ENCODE data around the gene RAB9A. TPM values are rescaled to one million over a fixed set of nuclear protein-coding genes. Genes with fewer than 3 reads are reported as not detected.

Gene RAB9A
- total RNA-seq, 1 donor from 2014 or later: 34.2 TPM

DNA sequence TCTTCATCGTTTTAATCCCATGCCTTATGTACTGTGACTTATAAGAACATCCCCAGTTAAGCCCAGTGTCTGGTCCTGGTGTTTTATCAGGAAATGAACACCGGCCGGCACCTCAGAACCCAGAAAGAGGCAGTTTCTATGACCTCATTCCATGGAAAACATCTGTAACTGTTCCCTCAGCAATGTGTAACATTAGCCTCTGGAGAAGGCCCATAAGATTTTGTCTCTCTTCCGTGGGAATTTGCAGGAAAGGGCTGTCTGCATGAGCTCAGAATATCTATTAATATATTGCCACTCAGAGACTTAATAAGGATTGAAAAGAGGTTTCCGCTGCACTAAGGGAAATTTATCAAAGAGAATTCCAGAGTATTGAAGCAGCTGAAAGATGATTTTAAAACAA lies 39.1 kb upstream of the RAB9A start:
- H3K36me3 Mint-ChIP-seq (ENCODE audit: low read depth, unreplicated experiment): no peaks in the 10 kb centered on the region
- H3K4me1 Mint-ChIP-seq (ENCODE audit: low read depth, unreplicated experiment): peaks cover 19% of the 10 kb centered on the region
- no peak overlapping the region for H3K9ac ChIP-seq (ENCODE audit: low read length)
- no peaks in the 10 kb centered on the region for H3K9me3 ChIP-seq (ENCODE audit: insufficient read depth, low read depth, low read length)
- H3K4me3 Mint-ChIP-seq (ENCODE audit: unreplicated experiment): no peak overlapping the region
- H3K4me2 ChIP-seq (ENCODE audit: low read length): no peak overlapping the region
- no peak overlapping the region for H3K27ac Mint-ChIP-seq (ENCODE audit: unreplicated experiment)
- H4K20me1 ChIP-seq (ENCODE audit: insufficient read depth, low read length): no peaks in the 10 kb centered on the region
- H2AFZ ChIP-seq (ENCODE audit: low read depth, low read length): no peak overlapping the region
- DNase-seq (ENCODE audit: low read depth) (peak; percentile 72), FAIRE-seq (peak; percentile 91)
- H3K27ac ChIP-seq (ENCODE audit: low read depth, low read length): peak overlapping the region; percentile 6
- peaks cover 4% of the 10 kb centered on the region for H3K4me1 ChIP-seq (ENCODE audit: insufficient read depth, low read length)
- H3K79me2 ChIP-seq (ENCODE audit: insufficient read depth, low read length): no peaks in the 10 kb centered on the region
- H3K27me3 ChIP-seq (ENCODE audit: insufficient read depth, low read length): no peaks in the 10 kb centered on the region
- TF ChIP-seq, protein P1, sequence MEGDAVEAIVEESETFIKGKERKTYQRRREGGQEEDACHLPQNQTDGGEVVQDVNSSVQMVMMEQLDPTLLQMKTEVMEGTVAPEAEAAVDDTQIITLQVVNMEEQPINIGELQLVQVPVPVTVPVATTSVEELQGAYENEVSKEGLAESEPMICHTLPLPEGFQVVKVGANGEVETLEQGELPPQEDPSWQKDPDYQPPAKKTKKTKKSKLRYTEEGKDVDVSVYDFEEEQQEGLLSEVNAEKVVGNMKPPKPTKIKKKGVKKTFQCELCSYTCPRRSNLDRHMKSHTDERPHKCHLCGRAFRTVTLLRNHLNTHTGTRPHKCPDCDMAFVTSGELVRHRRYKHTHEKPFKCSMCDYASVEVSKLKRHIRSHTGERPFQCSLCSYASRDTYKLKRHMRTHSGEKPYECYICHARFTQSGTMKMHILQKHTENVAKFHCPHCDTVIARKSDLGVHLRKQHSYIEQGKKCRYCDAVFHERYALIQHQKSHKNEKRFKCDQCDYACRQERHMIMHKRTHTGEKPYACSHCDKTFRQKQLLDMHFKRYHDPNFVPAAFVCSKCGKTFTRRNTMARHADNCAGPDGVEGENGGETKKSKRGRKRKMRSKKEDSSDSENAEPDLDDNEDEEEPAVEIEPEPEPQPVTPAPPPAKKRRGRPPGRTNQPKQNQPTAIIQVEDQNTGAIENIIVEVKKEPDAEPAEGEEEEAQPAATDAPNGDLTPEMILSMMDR (IDR thresholded peaks at IDR 0.05; ENCODE audit: insufficient read depth, low read depth, low read length): no peak
- no peak for TF ChIP-seq EZH2 (IDR thresholded peaks at IDR 0.05; ENCODE audit: insufficient read depth, low read length)
- no peaks in the 10 kb centered on the region for H3K9me3 Mint-ChIP-seq (ENCODE audit: unreplicated experiment)
- H3K36me3 ChIP-seq (ENCODE audit: insufficient read depth, low read length): no peaks in the 10 kb centered on the region
- no peak overlapping the region for H3K4me3 ChIP-seq (ENCODE audit: insufficient read depth, low read depth, low read length)
- no peaks in the 10 kb centered on the region for H3K27me3 Mint-ChIP-seq (ENCODE audit: low read depth, unreplicated experiment)

DNA sequence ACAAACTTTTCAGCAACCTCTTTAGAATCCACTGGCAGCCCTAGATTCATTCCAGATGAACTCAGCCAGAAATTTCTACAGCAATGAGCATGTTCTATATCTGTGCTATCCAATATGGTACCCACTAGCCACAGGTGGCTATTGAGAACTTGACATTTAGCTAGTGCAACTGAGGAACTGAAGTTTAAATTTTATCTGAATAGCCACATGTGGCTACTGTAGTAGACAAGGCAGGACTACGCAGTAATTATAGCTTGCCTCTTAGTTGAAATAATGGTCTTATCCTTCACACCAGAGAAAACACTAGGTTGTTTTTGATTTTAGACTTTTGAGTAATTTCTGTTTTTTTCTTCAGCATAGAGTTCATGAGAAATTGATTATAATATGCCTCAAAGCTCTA lies 38.6 kb upstream of the RAB9A start:
- DNase-seq (ENCODE audit: low read depth) (no peak), FAIRE-seq (no peak)
- Histone ChIP-seq H3K36me3 (ENCODE audit: insufficient read depth, low read length) (no peaks in the 10 kb centered on the region), H3K27me3 (ENCODE audit: insufficient read depth, low read length) (no peaks in the 10 kb centered on the region), H2AFZ (ENCODE audit: low read depth, low read length) (no peak overlapping the region), H3K4me2 (ENCODE audit: low read length) (no peak overlapping the region), H3K4me3 (ENCODE audit: insufficient read depth, low read depth, low read length) (no peak overlapping the region), H3K27ac (ENCODE audit: low read depth, low read length) (no peak overlapping the region), H3K4me1 (ENCODE audit: insufficient read depth, low read length) (peaks cover 4% of the 10 kb centered on the region), H3K9ac (ENCODE audit: low read length) (no peak overlapping the region), H4K20me1 (ENCODE audit: insufficient read depth, low read length) (no peaks in the 10 kb centered on the region), H3K9me3 (ENCODE audit: insufficient read depth, low read depth, low read length) (no peaks in the 10 kb centered on the region), H3K79me2 (ENCODE audit: insufficient read depth, low read length) (no peaks in the 10 kb centered on the region)
- TF ChIP-seq, protein P1 (IDR thresholded peaks at IDR 0.05; ENCODE audit: insufficient read depth, low read depth, low read length): no peak
- no peak for TF ChIP-seq EZH2 (IDR thresholded peaks at IDR 0.05; ENCODE audit: insufficient read depth, low read length)
- H3K9me3 Mint-ChIP-seq (ENCODE audit: unreplicated experiment): no peaks in the 10 kb centered on the region
- no peaks in the 10 kb centered on the region for H3K36me3 Mint-ChIP-seq (ENCODE audit: low read depth, unreplicated experiment)
- no peak overlapping the region for H3K4me3 Mint-ChIP-seq (ENCODE audit: unreplicated experiment)
- peaks cover 19% of the 10 kb centered on the region for H3K4me1 Mint-ChIP-seq (ENCODE audit: low read depth, unreplicated experiment)
- H3K27ac Mint-ChIP-seq (ENCODE audit: unreplicated experiment): no peak overlapping the region
- no peaks in the 10 kb centered on the region for H3K27me3 Mint-ChIP-seq (ENCODE audit: low read depth, unreplicated experiment)

DNA sequence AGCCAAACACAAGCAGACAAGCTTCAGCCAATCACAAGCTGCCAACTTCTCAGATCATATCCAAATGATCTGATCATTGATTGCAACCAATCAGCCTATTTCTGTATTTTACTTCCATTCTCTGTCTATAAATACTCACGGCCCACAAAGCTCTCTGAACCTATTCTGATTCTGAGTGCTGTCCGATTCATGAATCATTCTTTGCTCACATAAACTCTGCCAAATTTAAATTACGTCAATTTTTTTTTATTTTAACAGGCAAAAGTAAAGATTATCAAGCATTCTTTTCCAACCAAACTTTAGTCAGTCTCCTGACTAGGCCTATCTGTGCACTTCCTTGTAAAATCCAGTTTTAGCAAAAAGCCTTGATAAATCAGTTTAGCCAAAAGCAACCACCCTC lies 37.8 kb upstream of the RAB9A start:
- DNase-seq (ENCODE audit: low read depth) (peak; percentile 61), FAIRE-seq (peak; percentile 84)
- Histone ChIP-seq H3K36me3 (ENCODE audit: insufficient read depth, low read length) (no peaks in the 10 kb centered on the region), H3K9me3 (ENCODE audit: insufficient read depth, low read depth, low read length) (no peaks in the 10 kb centered on the region), H3K27me3 (ENCODE audit: insufficient read depth, low read length) (no peaks in the 10 kb centered on the region), H3K27ac (ENCODE audit: low read depth, low read length) (peak overlapping the region; percentile 97), H3K4me1 (ENCODE audit: insufficient read depth, low read length) (peaks cover 4% of the 10 kb centered on the region), H4K20me1 (ENCODE audit: insufficient read depth, low read length) (no peaks in the 10 kb centered on the region), H3K4me3 (ENCODE audit: insufficient read depth, low read depth, low read length) (no peak overlapping the region), H2AFZ (ENCODE audit: low read depth, low read length) (no peak overlapping the region), H3K9ac (ENCODE audit: low read length) (no peak overlapping the region), H3K4me2 (ENCODE audit: low read length) (no peak overlapping the region), H3K79me2 (ENCODE audit: insufficient read depth, low read length) (no peaks in the 10 kb centered on the region)
- Mint-ChIP-seq H3K27me3 (ENCODE audit: low read depth, unreplicated experiment) (no peaks in the 10 kb centered on the region), H3K4me3 (ENCODE audit: unreplicated experiment) (no peak overlapping the region), H3K36me3 (ENCODE audit: low read depth, unreplicated experiment) (no peaks in the 10 kb centered on the region), H3K27ac (ENCODE audit: unreplicated experiment) (no peak overlapping the region), H3K9me3 (ENCODE audit: unreplicated experiment) (no peaks in the 10 kb centered on the region), H3K4me1 (ENCODE audit: low read depth, unreplicated experiment) (peaks cover 16% of the 10 kb centered on the region)
- TF ChIP-seq, protein P1 (IDR thresholded peaks at IDR 0.05; ENCODE audit: insufficient read depth, low read depth, low read length): no peak
- TF ChIP-seq EZH2 (IDR thresholded peaks at IDR 0.05; ENCODE audit: insufficient read depth, low read length): no peak
